ENCODE measurements around the gene KDELR1. TPM values are rescaled to one million over a fixed set of nuclear protein-coding genes. Genes with fewer than 3 reads are reported as not detected.

The KDELR1 gene
- total RNA-seq, 1 donor from 2014 or later = 51.9 TPM

DNA sequence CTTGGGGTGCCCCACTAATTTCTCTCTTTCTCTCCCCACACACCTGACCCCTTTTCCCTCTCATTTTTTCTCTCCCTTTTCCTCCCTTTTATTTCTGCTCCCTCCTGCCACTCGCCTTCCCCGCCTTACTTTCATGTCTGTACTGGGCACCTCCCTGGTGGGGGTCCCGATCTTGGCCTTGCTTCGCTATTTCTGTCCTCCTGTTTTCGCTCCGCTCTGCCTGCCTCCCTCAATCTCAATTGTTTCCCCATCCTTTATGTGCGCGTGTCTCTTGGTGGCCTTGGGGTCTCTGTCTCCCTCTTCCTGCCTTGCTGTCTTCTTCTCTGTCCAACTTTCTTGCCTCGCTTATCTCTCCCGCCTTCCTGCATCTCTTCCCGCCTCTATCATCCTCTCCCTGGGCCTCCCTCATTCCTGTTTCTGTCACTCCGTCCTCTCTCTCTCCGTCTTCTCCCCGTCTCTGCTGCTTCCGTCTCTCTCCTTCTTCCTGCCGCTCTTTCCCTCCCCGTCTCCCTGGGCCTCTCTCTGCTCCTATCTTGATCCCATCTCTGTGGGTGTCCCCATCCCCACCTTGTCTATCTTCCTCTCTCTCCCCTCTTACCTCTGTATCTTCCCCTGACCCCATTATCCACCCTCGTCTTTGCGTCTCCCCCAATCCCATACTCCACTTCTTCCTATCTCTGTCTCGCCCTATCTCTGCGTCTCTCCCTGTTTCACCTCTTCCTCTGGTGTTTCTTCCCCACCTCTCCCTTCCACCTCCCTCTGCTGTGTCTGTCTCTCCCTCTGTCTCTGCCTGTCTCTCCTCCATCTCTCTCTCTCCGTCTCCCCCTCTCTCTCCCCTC, 6.1 kb upstream of the KDELR1 start:
- TF ChIP-seq, protein P1, sequence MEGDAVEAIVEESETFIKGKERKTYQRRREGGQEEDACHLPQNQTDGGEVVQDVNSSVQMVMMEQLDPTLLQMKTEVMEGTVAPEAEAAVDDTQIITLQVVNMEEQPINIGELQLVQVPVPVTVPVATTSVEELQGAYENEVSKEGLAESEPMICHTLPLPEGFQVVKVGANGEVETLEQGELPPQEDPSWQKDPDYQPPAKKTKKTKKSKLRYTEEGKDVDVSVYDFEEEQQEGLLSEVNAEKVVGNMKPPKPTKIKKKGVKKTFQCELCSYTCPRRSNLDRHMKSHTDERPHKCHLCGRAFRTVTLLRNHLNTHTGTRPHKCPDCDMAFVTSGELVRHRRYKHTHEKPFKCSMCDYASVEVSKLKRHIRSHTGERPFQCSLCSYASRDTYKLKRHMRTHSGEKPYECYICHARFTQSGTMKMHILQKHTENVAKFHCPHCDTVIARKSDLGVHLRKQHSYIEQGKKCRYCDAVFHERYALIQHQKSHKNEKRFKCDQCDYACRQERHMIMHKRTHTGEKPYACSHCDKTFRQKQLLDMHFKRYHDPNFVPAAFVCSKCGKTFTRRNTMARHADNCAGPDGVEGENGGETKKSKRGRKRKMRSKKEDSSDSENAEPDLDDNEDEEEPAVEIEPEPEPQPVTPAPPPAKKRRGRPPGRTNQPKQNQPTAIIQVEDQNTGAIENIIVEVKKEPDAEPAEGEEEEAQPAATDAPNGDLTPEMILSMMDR (IDR thresholded peaks at IDR 0.05) = no peak
- no peak for ATAC-seq (ENCODE audit: low read depth)
- peak overlapping the region; percentile 80 for H3K4me3 Mint-ChIP-seq
- intact Hi-C loops (cut with micrococcal nuclease) = loop anchor here (1.0 to 2.0 kb wide), 4 partner anchors 17 to 95 kb away; partner anchors contain the start of gene SYNGR4
- ChIA-PET POLR2A (no interaction called here), CTCF (no interaction called here)
- H3K4me1 Mint-ChIP-seq = peaks cover 45% of the 10 kb centered on the region
- H3K27ac Mint-ChIP-seq = peak overlapping the region; percentile 64
- peaks cover 26% of the 10 kb centered on the region for H3K27me3 Mint-ChIP-seq
- peaks cover 3% of the 10 kb centered on the region for H3K9me3 Mint-ChIP-seq
- no peak for DNase-seq
- no peaks in the 10 kb centered on the region for H3K36me3 Mint-ChIP-seq (ENCODE audit: low read depth)

DNA sequence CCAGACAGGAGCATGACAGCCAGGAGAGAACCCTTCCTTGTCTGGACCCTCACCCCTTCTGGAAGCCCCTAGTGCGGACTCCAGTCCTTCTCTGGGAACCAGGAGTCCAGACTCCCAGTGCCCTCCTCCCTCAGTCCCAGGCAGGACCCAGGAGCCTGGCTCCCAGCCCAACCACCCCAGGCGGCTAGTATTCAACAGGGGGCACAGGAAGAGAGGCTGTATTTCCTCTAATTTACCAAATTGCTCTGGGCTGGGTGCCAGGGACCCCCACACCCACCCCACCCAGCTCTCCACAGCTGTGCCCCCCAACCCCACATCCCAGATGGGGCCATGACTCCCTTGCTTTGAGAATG, 5.4 kb upstream of the KDELR1 start:
- peaks cover 45% of the 10 kb centered on the region for H3K4me1 Mint-ChIP-seq
- no peak overlapping the region for H3K4me3 Mint-ChIP-seq
- TF ChIP-seq, protein P1 (IDR thresholded peaks at IDR 0.05) = no peak
- intact Hi-C loops (cut with micrococcal nuclease) = no loop called here
- ChIA-PET POLR2A (no interaction called here), CTCF (no interaction called here)
- H3K27me3 Mint-ChIP-seq = peaks cover 26% of the 10 kb centered on the region
- ATAC-seq (ENCODE audit: low read depth) (no peak), DNase-seq (no peak)
- no peak overlapping the region for H3K27ac Mint-ChIP-seq
- H3K36me3 Mint-ChIP-seq (ENCODE audit: low read depth) = no peaks in the 10 kb centered on the region
- H3K9me3 Mint-ChIP-seq = peaks cover 3% of the 10 kb centered on the region

DNA sequence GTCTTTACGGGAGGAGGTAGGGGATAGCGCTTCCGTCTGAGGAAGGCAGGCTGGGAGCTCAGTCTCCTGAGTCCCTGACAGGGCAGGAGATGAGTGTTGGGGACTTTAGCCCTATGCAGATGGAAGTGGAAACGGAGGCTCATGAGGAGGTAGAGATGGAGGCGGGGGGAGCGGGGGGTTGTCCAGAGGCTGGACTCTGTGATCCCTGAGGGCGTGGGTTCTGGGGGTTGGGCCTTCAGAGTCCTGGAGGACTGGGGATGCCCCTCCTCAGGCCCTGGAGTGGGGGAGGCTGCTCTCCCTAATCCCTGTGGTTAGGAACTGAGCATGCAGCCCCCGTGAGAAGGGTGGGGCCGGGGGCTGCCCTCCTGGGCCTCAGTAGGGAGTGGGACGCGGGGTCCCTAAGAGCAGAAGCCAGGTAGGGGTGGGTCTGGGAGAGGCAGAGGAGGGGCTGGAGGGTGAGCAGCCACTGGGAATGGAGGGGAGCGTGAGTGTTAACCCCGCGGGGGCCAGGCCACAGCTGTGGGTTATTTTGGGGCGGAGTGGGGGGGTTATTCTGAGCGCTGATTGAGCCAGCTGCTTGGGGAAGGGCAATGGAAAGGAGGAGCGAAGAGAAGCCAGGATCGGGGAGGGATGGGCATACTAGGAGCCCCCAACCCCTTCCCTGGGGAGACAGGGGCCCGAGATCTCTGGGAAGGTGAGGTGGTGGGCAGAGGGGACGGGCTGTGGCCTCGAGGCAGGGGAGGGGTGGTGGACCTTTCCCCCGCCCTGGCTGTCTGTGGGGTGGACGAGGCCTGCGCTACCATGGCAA, 4.9 kb upstream of the KDELR1 start:
- CTCF ChIA-PET = no interaction called here

DNA sequence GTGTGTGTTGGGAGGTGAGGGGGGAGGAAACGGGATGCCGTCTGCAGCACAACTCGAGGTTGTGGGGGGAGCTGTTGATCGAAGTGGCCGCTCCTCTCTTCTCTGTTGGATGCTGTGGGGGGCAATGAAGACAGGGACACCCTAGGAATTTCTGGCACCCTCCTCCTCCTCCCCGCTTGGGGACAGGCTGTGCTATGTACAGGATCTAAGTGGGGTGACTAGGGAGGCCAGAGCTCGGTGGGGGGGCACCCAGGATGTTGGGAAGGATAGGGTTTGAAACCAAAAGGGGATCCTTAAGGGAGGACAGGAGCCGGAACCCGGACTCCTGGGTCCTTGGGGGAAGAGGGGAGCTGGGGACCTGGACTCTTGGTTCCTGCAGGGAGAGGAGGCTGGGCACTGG, 4.1 kb upstream of the KDELR1 start:
- DNase-seq = no peak
- Mint-ChIP-seq H3K9me3 (peaks cover 3% of the 10 kb centered on the region), H3K27ac (no peak overlapping the region), H3K27me3 (peaks cover 26% of the 10 kb centered on the region), H3K36me3 (ENCODE audit: low read depth) (peaks cover 5% of the 10 kb centered on the region), H3K4me3 (peak overlapping the region; percentile 7), H3K4me1 (peaks cover 51% of the 10 kb centered on the region)
- ChIA-PET POLR2A (interaction anchor here (0.6 to 1.4 kb wide), 6 partner anchors 20 to 1656 kb away, joined by 3 to 6 read pairs (median 4); partner anchors contain the start of genes SYNGR4 and TMEM143), CTCF (no interaction called here)
- intact Hi-C loops (cut with micrococcal nuclease) = no loop called here
- ATAC-seq (ENCODE audit: low read depth) = no peak
- TF ChIP-seq, protein P1 (IDR thresholded peaks at IDR 0.05) = no peak

More for the DNA sequence above, 4.9 kb upstream of the KDELR1 start:
- Mint-ChIP-seq H3K4me3 (no peak overlapping the region), H3K4me1 (peaks cover 49% of the 10 kb centered on the region), H3K27ac (no peak overlapping the region), H3K36me3 (ENCODE audit: low read depth) (no peaks in the 10 kb centered on the region), H3K27me3 (peaks cover 26% of the 10 kb centered on the region), H3K9me3 (peaks cover 3% of the 10 kb centered on the region)
- POLR2A ChIA-PET = interaction anchor here (0.6 to 1.2 kb wide), 3 partner anchors 33 to 226 kb away, joined by 4 to 6 read pairs (median 4); no protein-coding TSS in a partner anchor
- TF ChIP-seq, protein P1 (IDR thresholded peaks at IDR 0.05) = no peak
- ATAC-seq (ENCODE audit: low read depth) = no peak
- intact Hi-C loops (cut with micrococcal nuclease) = no loop called here
- no peak for DNase-seq

DNA sequence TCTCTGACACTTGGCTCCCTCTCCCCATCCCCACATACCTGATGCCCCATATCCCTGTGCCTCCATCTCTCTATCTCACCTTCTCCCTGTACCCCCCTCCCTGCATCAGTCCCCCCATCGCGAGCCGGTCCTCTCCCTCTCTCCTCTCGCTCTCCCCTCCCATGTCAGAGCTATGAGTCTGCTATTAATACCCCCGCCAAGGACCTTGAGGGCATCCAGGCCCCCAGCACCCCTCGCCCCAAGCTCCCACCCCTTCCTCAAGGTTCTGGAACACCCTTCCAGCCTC, 3.8 kb upstream of the KDELR1 start:
- peaks cover 3% of the 10 kb centered on the region for H3K9me3 Mint-ChIP-seq
- H3K36me3 Mint-ChIP-seq (ENCODE audit: low read depth) = peaks cover 5% of the 10 kb centered on the region
- ChIA-PET POLR2A (interaction anchor here (0.6 to 1.4 kb wide), 5 partner anchors 20 to 1656 kb away, joined by 3 to 6 read pairs (median 4); partner anchors contain the start of genes SYNGR4 and TMEM143), CTCF (interaction anchor here (1.3 kb wide), 1 partner anchor 53 kb away, joined by 3 read pairs; no protein-coding TSS in a partner anchor)
- TF ChIP-seq, protein P1 (IDR thresholded peaks at IDR 0.05) = no peak
- intact Hi-C loops (cut with micrococcal nuclease) = no loop called here
- peaks cover 26% of the 10 kb centered on the region for H3K27me3 Mint-ChIP-seq
- ATAC-seq (ENCODE audit: low read depth) (no peak), DNase-seq (no peak)
- peaks cover 52% of the 10 kb centered on the region for H3K4me1 Mint-ChIP-seq
- no peak overlapping the region for H3K27ac Mint-ChIP-seq
- H3K4me3 Mint-ChIP-seq = peak overlapping the region; percentile 51
